ENCODE results near the gene ENAH.

DNA sequence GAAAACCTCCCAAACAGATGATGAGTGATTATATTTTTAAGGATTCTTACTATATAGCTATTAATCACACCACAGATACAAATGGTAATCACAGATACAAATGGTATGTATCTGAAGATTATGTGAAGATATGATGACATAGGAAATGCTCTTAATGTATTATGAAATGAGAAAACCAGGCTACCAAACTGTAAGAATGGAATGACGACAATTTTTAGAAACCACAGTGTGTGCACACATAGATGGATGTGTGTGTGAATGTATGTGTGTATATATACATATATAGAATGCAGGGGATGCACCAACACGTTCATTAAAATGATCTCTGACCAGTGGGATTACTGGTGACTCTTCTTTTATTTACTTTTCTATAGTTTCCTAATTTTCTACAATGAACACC lies 21.5 kb upstream of the ENAH start:
- TF ChIP-seq, protein P1, sequence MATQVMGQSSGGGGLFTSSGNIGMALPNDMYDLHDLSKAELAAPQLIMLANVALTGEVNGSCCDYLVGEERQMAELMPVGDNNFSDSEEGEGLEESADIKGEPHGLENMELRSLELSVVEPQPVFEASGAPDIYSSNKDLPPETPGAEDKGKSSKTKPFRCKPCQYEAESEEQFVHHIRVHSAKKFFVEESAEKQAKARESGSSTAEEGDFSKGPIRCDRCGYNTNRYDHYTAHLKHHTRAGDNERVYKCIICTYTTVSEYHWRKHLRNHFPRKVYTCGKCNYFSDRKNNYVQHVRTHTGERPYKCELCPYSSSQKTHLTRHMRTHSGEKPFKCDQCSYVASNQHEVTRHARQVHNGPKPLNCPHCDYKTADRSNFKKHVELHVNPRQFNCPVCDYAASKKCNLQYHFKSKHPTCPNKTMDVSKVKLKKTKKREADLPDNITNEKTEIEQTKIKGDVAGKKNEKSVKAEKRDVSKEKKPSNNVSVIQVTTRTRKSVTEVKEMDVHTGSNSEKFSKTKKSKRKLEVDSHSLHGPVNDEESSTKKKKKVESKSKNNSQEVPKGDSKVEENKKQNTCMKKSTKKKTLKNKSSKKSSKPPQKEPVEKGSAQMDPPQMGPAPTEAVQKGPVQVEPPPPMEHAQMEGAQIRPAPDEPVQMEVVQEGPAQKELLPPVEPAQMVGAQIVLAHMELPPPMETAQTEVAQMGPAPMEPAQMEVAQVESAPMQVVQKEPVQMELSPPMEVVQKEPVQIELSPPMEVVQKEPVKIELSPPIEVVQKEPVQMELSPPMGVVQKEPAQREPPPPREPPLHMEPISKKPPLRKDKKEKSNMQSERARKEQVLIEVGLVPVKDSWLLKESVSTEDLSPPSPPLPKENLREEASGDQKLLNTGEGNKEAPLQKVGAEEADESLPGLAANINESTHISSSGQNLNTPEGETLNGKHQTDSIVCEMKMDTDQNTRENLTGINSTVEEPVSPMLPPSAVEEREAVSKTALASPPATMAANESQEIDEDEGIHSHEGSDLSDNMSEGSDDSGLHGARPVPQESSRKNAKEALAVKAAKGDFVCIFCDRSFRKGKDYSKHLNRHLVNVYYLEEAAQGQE (IDR thresholded peaks at IDR 0.05; ENCODE audit: insufficient read depth in 1 of 2, low read depth in 2 of 2, low read length in 2 of 2) = no peak
- TF ChIP-seq POLR2AphosphoS5 (IDR thresholded peaks at IDR 0.05; ENCODE audit: low read depth, low read length) (no peak), TAF1 (IDR thresholded peaks at IDR 0.05; ENCODE audit: borderline replicate concordance, insufficient read depth, low read length) (no peak), FOXP2 (optimal IDR thresholded peaks at IDR 0.05; ENCODE audit: borderline replicate concordance, extremely low read depth, extremely low read length, insufficient read depth) (no peak)
